HG02970 (cell line): Measurements from ENCODE around the gene AGTPBP1.

Experiments used
- ATAC-seq: cut with Tn5 transposase; IDR thresholded peaks from one replicate; pipeline ENCODE4 v1.9.1; 2021; ENCODE audit warnings: mild to moderate bottlenecking, moderate library complexity, moderate number of reproducible peaks; ENCODE audit not compliant: unreplicated experiment, low FRiP score

AGTPBP1 gene

GRCh38 chr9:85547599-85547998 is 194.2 kb downstream of the AGTPBP1 start:
- no peak for ATAC-seq

- ATAC-seq = no peak
Observed at GRCh38 chr9:85543196-85543595, 198.6 kb downstream of the AGTPBP1 start.

GRCh38 chr9:85541876-85542275 is 199.9 kb downstream of the AGTPBP1 start:
- no peak for ATAC-seq

- no peak for ATAC-seq
Observed at GRCh38 chr9:85536514-85536913, 205.2 kb downstream of the AGTPBP1 start.

GRCh38 chr9:85536076-85536475 is 205.7 kb downstream of the AGTPBP1 start:
- ATAC-seq = no peak

GRCh38 chr9:85534340-85534739 is 207.4 kb downstream of the AGTPBP1 start:
- ATAC-seq = no peak

- ATAC-seq = no peak
Observed at GRCh38 chr9:85533538-85533937, 208.2 kb downstream of the AGTPBP1 start.

GRCh38 chr9:85530721-85531120 is 211.0 kb downstream of the AGTPBP1 start:
- no peak for ATAC-seq

- no peak for ATAC-seq
Observed at GRCh38 chr9:85528607-85529006, 213.1 kb downstream of the AGTPBP1 start.

- no peak for ATAC-seq
Observed at GRCh38 chr9:85528142-85528541, 213.6 kb downstream of the AGTPBP1 start.

GRCh38 chr9:85527331-85528020 is 214.3 kb downstream of the AGTPBP1 start:
- no peak for ATAC-seq

- ATAC-seq = no peak
Observed at GRCh38 chr9:85524531-85524930, 217.2 kb downstream of the AGTPBP1 start.

- ATAC-seq = no peak
Observed at GRCh38 chr9:85523202-85523601, 218.6 kb downstream of the AGTPBP1 start.

- no peak for ATAC-seq
Observed at GRCh38 chr9:85522459-85523092, 219.2 kb downstream of the AGTPBP1 start.

GRCh38 chr9:85521371-85522197 is 220.2 kb downstream of the AGTPBP1 start:
- no peak for ATAC-seq

GRCh38 chr9:85516976-85517637 is 224.6 kb downstream of the AGTPBP1 start:
- no peak for ATAC-seq

- no peak for ATAC-seq
Observed at GRCh38 chr9:85516455-85516854, 225.3 kb downstream of the AGTPBP1 start.

GRCh38 chr9:85515021-85515420 is 226.7 kb downstream of the AGTPBP1 start:
- ATAC-seq = no peak

- no peak for ATAC-seq
Observed at GRCh38 chr9:85514256-85514655, 227.5 kb downstream of the AGTPBP1 start.

- no peak for ATAC-seq
Observed at GRCh38 chr9:85511746-85512145, 230.0 kb downstream of the AGTPBP1 start.
